Stimulated activated memory B cell treated with anti-CD40 and anti-IgM and Interleukin-4, amounts not matched to agents 10 μg/mL and 1 μg/mL and 100 μg/mL, for 72 hours (primary cell): ENCODE data around the gene B3GALT6.

Source experiments
- ATAC-seq: fragments of 150-1000 bp; cut with Tn5 transposase; 2 replicates; pipeline ENCODE4 v1.10.0; 2021
- H3K27ac Mint-ChIP-seq: one replicate; pipeline ENCODE4 v1.8.0; 2022; ENCODE audit warnings: mild to moderate bottlenecking, mixed read lengths
- H3K27me3 Mint-ChIP-seq: one replicate; pipeline ENCODE4 v1.8.0; 2022; ENCODE audit warnings: mixed read lengths
- H3K36me3 Mint-ChIP-seq: one replicate; pipeline ENCODE4 v1.8.0; 2022; ENCODE audit warnings: mixed read lengths
- H3K4me1 Mint-ChIP-seq: one replicate; pipeline ENCODE4 v1.8.0; 2022; ENCODE audit warnings: mixed read lengths
- H3K4me3 Mint-ChIP-seq: one replicate; pipeline ENCODE4 v1.8.0; 2022; ENCODE audit warnings: mild to moderate bottlenecking, moderate library complexity, mixed read lengths
- H3K9me3 Mint-ChIP-seq: one replicate; pipeline ENCODE4 v1.8.0; 2022; ENCODE audit warnings: mixed read lengths

The B3GALT6 gene

GRCh38 chr1:1219341-1219740 is 12.7 kb upstream of the B3GALT6 start:
- Mint-ChIP-seq H3K4me1 (peaks cover 51% of the 10 kb centered on the region), H3K4me3 (no peak overlapping the region)
- ATAC-seq = no peak

DNA sequence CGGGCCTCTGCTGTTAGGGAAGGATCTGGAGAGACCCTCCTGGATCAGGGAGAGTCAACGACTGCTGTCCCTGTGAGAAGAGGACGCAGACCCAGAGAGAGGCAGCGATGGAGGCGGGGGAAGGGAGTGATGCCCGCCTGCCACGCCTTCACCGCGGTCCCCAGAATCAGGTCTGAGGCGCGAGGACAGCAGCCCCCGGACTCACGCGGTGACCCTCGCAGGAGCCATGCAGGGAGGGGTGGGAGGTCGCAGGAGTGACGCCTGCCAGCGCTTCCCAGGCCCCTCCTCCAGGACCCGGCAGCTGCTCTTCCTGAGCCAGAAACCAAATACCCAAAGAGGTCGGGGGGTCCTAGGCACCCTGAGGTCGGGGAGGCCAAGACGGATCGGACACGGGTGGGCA is 11.8 kb upstream of the B3GALT6 start:
- Mint-ChIP-seq H3K9me3 (no peaks in the 10 kb centered on the region), H3K27ac (peak overlapping the region; percentile 22), H3K36me3 (peaks cover 80% of the 10 kb centered on the region), H3K4me3 (no peak overlapping the region), H3K27me3 (no peaks in the 10 kb centered on the region), H3K4me1 (peaks cover 43% of the 10 kb centered on the region)
- no peak for ATAC-seq

More at GRCh38 chr1:1219341-1219740, 12.7 kb upstream of the B3GALT6 start:
- H3K27me3 Mint-ChIP-seq = no peaks in the 10 kb centered on the region
- H3K36me3 Mint-ChIP-seq = peaks cover 74% of the 10 kb centered on the region
- no peaks in the 10 kb centered on the region for H3K9me3 Mint-ChIP-seq
- peak overlapping the region; percentile 22 for H3K27ac Mint-ChIP-seq

DNA sequence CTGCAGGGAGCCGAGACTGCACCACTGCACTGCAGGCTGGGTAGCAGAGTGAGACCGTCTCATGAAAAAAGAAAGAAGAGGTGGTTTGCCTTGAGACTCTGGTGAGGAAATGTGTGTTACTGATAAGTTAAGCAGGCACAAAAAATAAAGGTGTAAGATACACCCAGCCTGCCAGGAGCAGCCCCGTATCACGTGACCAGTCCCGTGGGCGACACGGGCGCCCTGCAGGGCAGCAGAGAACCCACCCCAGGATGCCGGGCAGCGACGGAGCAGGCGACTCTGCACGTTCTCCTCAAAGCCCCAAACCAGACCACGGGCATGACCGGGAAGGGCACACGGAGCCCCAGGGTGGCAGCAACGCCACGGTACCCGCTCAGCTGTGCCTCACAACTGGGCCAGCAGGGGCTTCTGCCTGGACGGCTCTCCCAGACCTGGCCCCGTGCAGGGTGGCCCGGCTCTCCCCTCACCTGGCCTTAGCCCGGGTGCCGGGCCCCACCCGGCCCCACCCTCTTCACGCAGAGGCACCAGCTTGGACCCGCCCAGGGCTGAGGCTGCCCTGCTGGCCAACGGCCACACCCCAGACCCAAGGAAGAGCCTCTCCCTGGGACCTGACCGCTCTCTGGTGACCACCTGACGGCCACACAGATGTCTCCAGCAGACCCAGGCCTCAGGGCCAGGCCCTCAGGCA is 10.0 kb upstream of the B3GALT6 start:
- Mint-ChIP-seq H3K9me3 (no peaks in the 10 kb centered on the region), H3K36me3 (peaks cover 81% of the 10 kb centered on the region), H3K4me1 (peaks cover 37% of the 10 kb centered on the region), H3K27me3 (no peaks in the 10 kb centered on the region), H3K4me3 (no peak overlapping the region), H3K27ac (no peak overlapping the region)
- ATAC-seq = no peak

GRCh38 chr1:1222575-1223225 is 9.3 kb upstream of the B3GALT6 start:
- H3K27ac Mint-ChIP-seq = peak overlapping the region; percentile 64
- H3K4me3 Mint-ChIP-seq = no peak overlapping the region
- no peak for ATAC-seq
- no peaks in the 10 kb centered on the region for H3K9me3 Mint-ChIP-seq
- H3K36me3 Mint-ChIP-seq = peaks cover 75% of the 10 kb centered on the region
- no peaks in the 10 kb centered on the region for H3K27me3 Mint-ChIP-seq
- H3K4me1 Mint-ChIP-seq = peaks cover 34% of the 10 kb centered on the region

- H3K4me1 Mint-ChIP-seq = peaks cover 27% of the 10 kb centered on the region
- no peaks in the 10 kb centered on the region for H3K9me3 Mint-ChIP-seq
- H3K4me3 Mint-ChIP-seq = no peak overlapping the region
- no peaks in the 10 kb centered on the region for H3K27me3 Mint-ChIP-seq
- H3K36me3 Mint-ChIP-seq = peaks cover 69% of the 10 kb centered on the region
- peak overlapping the region; percentile 64 for H3K27ac Mint-ChIP-seq
- ATAC-seq = no peak
Observed at GRCh38 chr1:1223321-1223720, 8.7 kb upstream of the B3GALT6 start.

DNA sequence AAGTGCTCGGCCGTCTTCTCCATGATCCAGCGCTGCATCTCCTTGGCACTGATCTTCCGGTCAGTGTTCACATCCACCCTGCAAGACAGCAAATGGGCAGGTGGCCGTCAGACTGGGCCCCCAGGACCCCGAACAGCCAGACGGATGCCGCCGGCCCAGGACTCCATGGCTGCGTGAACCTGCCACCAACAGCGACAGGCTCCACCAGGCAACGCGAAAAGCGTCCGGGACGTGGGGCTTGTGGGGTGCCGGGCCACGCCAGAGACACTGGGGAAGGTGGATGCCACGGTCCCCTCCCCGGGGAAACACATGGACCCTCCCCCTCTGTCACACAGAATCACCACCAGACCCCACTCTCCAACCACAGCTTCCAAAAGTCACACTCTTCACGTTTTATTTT is 8.1 kb upstream of the B3GALT6 start:
- Mint-ChIP-seq H3K36me3 (peaks cover 63% of the 10 kb centered on the region), H3K9me3 (no peaks in the 10 kb centered on the region), H3K4me1 (peaks cover 22% of the 10 kb centered on the region), H3K4me3 (no peak overlapping the region), H3K27ac (no peak overlapping the region), H3K27me3 (no peaks in the 10 kb centered on the region)
- no peak for ATAC-seq

- Mint-ChIP-seq H3K4me1 (peaks cover 23% of the 10 kb centered on the region), H3K27me3 (no peaks in the 10 kb centered on the region), H3K4me3 (no peak overlapping the region), H3K27ac (no peak overlapping the region), H3K9me3 (no peaks in the 10 kb centered on the region), H3K36me3 (peaks cover 60% of the 10 kb centered on the region)
- ATAC-seq = no peak
Observed at GRCh38 chr1:1225238-1225845, 6.7 kb upstream of the B3GALT6 start.

GRCh38 chr1:1225913-1226312 is 6.1 kb upstream of the B3GALT6 start:
- Mint-ChIP-seq H3K27me3 (no peaks in the 10 kb centered on the region), H3K4me3 (no peak overlapping the region), H3K36me3 (peaks cover 54% of the 10 kb centered on the region), H3K4me1 (peaks cover 28% of the 10 kb centered on the region), H3K27ac (no peak overlapping the region), H3K9me3 (no peaks in the 10 kb centered on the region)
- ATAC-seq = no peak

GRCh38 chr1:1226566-1227362 is 5.3 kb upstream of the B3GALT6 start:
- H3K27ac Mint-ChIP-seq = no peak overlapping the region
- no peaks in the 10 kb centered on the region for H3K9me3 Mint-ChIP-seq
- peaks cover 49% of the 10 kb centered on the region for H3K36me3 Mint-ChIP-seq
- no peaks in the 10 kb centered on the region for H3K27me3 Mint-ChIP-seq
- H3K4me3 Mint-ChIP-seq = no peak overlapping the region
- no peak for ATAC-seq
- H3K4me1 Mint-ChIP-seq = peaks cover 30% of the 10 kb centered on the region

DNA sequence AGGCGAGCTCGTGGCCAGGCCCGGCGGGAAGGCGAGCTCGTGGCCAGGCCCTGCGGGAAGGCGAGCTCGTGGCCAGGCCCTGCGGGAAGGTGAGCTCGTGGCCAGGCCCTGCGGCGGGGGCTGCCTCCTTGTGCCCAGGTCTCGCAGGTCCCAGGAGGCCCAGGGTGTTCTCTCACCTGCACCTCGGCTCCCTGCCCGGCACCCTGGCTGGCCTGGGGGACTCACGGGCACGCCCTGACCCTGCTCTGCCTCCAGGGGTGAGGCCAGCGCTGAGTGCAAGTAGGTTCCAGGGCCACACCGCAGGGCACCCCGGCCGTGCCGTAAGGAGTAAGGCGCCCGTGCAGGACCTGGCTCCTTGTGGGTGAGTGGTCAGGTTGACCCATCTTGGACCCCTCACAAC is 4.7 kb upstream of the B3GALT6 start:
- peaks cover 30% of the 10 kb centered on the region for H3K4me1 Mint-ChIP-seq
- ATAC-seq = no peak
- H3K4me3 Mint-ChIP-seq = no peak overlapping the region
- no peaks in the 10 kb centered on the region for H3K9me3 Mint-ChIP-seq
- H3K27me3 Mint-ChIP-seq = no peaks in the 10 kb centered on the region
- no peak overlapping the region for H3K27ac Mint-ChIP-seq
- peaks cover 46% of the 10 kb centered on the region for H3K36me3 Mint-ChIP-seq

DNA sequence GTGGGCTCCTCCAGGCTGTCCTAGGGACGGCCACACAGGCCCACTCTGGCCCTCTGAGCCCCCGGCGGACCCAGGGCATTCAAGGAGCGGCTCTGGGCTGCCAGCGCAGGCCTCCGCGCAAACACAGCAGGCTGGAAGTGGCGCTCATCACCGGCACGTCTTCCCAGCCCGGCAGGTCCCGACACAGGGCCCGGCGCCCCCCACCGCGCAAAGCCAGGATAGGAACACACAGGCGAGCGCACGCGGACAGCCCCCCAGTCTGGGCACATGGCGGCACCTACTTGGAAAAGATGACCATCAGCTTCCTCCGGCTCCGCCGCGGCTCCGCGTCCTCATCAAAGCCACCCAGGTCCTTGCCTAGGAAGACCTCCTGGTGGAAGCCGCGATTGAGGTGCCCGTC is 3.9 kb upstream of the B3GALT6 start:
- peaks cover 38% of the 10 kb centered on the region for H3K36me3 Mint-ChIP-seq
- no peaks in the 10 kb centered on the region for H3K9me3 Mint-ChIP-seq
- no peak overlapping the region for H3K4me3 Mint-ChIP-seq
- H3K27me3 Mint-ChIP-seq = no peaks in the 10 kb centered on the region
- ATAC-seq = no peak
- H3K4me1 Mint-ChIP-seq = peaks cover 34% of the 10 kb centered on the region
- H3K27ac Mint-ChIP-seq = no peak overlapping the region

DNA sequence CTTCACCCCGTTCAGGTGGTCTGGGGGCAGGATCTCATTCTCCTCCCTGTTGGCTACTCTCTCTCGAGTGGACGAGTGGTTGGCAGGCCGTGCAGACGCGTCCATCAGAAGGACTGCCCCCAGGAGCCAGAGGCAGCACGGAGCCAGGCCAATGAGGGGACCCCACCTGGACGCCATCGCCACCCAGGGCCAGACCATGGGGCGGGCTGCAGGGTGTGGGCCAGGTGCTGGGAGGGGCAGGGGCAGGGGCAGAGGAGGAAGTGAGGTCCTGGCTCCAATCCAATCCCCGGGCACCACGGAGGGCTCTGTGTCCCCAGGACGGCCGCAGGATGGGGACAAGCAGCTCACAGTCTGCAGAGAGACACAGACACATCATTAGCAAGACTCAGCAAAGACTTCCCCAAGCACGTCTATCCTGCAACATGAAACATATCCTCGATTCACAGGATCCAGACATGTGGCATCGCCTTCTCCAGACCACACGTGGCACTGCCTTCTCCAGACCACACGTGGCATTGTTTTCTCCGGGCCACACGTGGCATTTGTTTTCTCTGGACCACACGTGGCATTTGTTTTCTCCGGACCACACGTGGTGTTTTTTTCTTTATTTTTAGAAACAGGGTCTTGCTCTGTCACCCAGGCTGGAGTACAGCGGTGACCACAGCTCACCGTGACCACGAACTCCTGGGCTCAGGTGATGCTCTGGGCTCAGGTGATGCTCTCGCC is 3.3 kb upstream of the B3GALT6 start:
- no peaks in the 10 kb centered on the region for H3K27me3 Mint-ChIP-seq
- no peak overlapping the region for H3K27ac Mint-ChIP-seq
- H3K4me1 Mint-ChIP-seq = peaks cover 39% of the 10 kb centered on the region
- no peak for ATAC-seq
- no peak overlapping the region for H3K4me3 Mint-ChIP-seq
- H3K36me3 Mint-ChIP-seq = peaks cover 36% of the 10 kb centered on the region
- no peaks in the 10 kb centered on the region for H3K9me3 Mint-ChIP-seq

DNA sequence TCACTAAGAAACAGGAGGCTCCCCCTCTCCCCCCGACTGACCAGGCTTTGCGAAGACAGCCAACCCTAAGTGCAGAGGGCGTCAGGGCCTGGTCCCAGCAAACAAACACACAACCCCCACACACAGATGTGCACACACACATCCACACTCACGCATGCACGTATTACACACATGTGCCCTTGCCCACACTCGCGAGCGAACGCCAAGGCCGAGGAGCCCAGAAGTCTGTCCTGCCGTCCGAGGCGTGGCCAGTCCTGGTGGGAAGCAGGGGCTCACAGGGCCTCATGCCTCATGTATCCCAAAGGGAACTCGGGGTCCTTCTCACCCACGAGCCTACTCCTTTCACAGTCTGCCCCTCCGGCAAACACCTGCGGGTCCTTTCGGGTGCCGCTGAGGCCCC is 2.3 kb upstream of the B3GALT6 start:
- ATAC-seq = no peak
- Mint-ChIP-seq H3K4me3 (peak overlapping the region; percentile 38), H3K9me3 (no peaks in the 10 kb centered on the region), H3K36me3 (peaks cover 36% of the 10 kb centered on the region), H3K4me1 (peaks cover 49% of the 10 kb centered on the region), H3K27ac (no peak overlapping the region), H3K27me3 (no peaks in the 10 kb centered on the region)

DNA sequence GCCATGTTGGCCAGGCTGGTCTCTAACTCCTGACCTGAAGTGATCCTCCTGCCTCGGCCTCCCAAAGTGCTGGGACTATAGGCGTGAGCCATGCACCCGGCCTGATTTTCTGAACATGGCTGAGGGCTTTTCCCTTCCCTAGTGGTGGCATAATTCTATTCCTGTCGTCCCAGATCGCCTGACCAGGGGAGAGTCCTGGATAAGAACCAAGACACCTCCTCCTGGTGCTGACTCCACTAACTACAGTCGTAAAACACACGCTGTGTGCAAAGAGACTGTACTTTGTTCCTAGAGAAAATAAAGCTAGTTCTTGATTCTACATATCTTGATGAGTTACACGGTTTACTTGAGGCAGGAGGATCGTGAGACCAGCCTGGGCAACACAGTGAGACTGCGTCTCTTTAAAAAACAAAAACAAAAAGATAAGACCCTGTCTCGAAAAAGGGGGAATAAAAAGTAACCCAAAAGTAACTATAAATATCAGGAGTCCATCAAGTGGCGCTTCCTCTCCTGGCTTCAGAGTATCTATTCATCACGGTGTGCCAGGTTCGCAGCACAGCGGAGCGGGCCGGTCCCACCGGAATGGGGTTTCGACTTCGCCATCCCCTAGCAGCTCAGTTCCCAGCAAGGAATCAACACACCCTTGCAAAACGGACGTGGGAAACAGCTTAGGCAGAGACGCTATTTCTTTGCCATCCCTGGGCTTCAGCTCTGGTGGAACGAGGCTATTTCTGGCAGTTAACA is 1.2 kb upstream of the B3GALT6 start:
- peak overlapping the region; percentile 83 for H3K27ac Mint-ChIP-seq
- H3K4me1 Mint-ChIP-seq = peaks cover 47% of the 10 kb centered on the region
- H3K4me3 Mint-ChIP-seq = peak overlapping the region; percentile 91
- no peak for ATAC-seq
- H3K27me3 Mint-ChIP-seq = no peaks in the 10 kb centered on the region
- peaks cover 30% of the 10 kb centered on the region for H3K36me3 Mint-ChIP-seq
- no peaks in the 10 kb centered on the region for H3K9me3 Mint-ChIP-seq
